CD4-positive, alpha-beta T cell treated with Interleukin-15 for 4 hours (primary cell): Measurements from ENCODE around the gene CBFA2T2.
A peak's percentile ranks its signal among the peaks of the same experiment; 100 is the strongest.
"Not testable (repeated sequence)": the region's sequence is repeated elsewhere in the genome, so short reads cannot be mapped to it uniquely, and the experiment has no call there.

Experiments used
- DNase-seq: peaks from one replicate; pipeline ENCODE4 v3.0.0-alpha.2; 2020; ENCODE audit warnings: low spot score

CBFA2T2 gene

DNA sequence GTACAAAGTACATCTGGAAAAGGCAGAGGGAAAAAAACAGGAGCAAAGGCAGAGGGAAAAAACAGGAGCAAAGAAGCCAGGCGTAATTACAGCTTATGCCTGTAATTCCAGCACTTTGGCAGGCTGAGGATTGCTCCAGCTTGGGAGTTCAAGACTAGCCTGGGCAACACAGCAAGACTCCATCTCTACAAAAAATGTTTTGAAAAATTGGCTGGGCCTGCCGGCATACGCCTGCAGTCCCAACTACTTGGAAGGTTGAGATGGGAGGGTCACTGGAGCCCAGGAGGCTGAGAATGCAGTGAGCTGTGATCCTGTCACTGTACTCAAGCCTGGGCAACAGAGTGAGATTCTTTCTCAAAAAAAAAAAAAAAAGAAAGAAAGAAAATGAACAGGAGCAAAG is 19.0 kb upstream of the CBFA2T2 start:
- DNase-seq, result no peak

DNA sequence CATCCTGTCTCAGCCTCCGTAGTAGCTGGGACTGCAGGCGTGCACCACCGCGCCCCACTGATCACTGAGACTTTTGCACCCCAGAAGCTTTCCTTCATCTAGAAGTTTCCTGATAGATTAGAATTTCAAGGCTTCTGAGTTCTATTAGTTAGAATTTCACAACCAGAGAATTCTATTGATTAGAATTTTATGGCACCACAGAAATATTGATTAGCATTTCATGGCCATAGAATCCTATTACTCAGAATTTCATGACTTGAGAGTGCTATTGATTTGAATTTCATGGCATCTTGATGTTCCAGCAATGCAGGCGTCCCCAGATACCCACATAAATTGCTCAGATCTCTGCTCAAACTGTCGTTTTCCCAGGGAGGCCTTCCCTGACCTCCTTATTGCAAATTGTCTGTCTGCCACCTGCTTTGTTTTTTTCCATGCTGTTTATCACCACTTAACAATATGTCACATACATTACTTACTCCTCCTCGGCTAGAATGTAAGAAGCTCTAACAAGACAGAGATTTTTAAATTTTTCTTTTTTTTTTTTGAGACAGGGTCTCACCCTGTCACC is 16.9 kb upstream of the CBFA2T2 start:
- no peak for DNase-seq

DNA sequence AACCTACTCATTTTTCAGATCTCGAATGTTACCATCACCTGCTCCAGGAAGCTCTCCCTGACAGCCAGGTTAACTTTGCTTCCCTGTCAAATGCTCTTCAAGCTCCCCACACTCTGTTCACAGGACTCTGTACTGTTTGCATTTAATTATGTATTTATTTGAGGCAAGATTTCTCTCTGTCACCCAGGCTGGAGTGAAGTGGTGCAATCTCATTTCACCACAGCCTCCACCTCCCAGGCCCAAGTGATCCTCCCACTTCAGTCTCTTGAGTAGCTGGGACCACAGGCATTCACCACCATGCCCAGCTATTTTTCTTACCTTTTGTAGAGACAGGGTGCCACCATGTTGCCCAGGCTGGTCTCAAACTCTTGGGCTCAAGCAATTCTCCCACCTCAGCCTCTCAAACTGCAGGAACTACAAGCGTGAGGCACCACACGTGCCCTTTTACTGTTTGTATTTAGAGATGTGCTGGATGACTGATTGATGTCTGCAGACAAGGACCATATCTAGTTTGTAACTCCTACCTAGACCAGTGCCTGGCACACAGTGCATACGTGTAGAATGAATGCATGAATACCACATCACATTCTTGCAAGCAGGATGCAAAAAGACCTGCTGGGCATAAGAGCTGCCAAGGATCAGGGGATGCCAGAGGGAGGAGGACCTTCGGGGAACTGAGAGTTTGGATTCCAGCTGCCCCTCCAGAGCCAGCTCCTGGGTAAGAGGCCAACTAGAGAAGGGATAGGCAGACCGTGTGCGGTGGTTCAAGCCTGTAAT is 15.6 kb upstream of the CBFA2T2 start:
- no peak for DNase-seq

DNA sequence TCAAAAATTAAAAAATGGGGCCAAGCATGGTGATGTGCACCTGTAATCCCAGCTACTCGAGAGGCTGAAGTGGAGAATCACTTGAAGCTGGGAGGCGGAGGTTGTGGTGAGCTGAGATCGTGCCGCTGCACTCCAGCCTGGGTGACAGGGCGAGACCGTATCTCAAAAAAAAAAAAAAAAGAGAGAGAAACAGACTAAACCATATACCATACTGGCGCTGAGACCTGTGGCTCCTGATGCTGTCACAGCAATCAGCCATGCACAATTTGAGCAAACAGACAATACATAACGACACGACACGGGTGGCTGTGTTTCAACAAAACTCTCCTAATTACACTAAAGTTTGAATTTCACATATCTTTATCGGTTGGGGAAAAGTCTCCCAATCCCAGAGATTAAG is 14.9 kb upstream of the CBFA2T2 start:
- no peak for DNase-seq

DNA sequence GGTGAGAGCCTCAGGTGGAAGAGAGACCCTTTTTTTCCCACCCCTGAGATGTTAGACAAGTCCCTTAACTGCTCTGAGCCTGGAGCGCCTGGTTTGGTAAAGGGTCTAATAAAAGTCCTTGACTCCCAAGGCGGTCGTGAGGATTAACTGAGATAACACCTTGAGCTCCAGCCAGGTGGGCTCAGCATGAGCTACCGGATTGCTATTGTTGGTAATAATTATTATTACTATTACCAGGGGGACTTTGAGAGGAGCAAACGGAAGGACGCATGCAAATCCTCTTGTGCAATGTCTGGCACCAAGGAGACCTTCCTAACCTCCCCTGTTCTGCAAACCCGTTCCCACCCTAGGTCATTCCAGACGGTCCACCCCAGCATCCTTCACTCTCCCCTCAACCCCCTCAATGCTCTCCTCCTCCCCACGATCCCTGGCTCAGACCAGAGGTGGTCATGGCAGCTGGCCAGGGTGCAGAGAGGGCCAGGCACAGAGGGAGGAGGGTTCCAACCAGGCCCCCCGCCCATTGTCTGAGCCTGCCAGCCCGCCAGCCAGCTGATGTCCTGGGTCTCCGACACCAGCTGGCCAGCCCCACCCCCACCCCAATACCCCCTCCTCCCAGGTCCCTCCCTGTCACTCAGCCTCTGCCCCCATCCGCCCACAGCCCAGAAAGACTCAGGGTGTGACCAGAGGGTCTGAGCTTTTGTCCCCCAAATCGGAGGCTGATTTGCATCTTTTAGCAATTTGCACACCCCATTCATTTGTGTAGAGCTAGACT is 14.3 kb upstream of the CBFA2T2 start:
- DNase-seq, result no peak

DNA sequence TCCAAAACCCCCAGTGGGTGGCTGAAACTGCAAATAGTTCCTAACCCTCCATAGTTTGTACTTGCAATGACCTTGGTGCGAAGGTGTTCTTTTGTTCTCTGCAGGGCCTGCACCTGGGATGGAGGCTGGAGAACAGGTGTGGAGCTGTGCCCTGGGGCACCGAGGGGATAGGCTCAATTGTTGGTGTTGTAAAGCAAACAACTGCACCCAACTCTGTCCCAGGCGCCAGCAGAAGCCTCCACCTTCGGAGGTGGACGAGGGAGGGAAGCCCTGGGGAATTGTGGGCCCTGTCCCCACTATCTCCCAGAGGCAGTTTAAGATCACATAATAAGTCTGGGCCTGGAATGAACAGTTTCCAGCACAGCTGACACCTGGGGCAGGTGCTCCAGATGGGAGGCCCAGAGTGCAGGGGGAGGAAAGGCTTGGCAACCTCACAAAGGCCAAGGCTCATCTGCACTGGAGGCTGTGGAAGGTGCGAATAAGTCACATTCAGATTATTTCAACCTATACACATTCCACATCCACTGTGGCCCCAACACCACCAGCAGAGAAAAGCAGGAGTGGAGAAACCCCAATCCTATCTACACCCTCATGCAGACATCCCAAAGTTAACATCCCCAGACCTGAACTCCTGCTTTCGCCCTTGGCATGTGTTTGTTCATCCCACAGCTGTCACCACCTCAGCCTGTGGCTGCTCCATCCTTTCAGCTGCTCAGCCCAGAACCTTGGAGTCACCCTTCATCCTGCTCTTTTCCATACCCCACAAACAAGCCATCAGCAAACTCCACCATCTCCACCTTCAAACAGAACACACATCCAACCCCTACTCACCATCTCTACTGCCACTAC is 12.3 kb upstream of the CBFA2T2 start:
- no peak for DNase-seq

DNA sequence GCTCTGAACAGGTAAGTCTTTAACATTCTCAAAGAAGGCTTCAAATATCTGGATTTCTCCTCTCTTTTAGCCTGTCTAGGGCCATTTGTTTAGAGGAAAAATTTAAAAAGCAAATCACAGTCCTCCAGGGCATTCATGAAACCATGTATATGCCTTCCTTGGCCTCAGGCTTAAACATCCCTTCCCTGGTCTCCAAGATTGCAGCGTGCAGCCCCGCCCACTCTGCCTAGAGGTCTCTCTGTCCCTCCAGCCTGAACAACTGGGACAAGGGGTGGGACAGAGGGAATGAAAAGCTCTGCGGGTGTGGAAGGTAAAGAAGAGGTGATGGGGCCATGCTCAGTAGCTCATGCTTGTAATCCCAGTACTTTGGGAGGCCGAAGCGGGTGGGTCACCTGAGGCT is 9.8 kb upstream of the CBFA2T2 start:
- DNase-seq, result no peak

DNA sequence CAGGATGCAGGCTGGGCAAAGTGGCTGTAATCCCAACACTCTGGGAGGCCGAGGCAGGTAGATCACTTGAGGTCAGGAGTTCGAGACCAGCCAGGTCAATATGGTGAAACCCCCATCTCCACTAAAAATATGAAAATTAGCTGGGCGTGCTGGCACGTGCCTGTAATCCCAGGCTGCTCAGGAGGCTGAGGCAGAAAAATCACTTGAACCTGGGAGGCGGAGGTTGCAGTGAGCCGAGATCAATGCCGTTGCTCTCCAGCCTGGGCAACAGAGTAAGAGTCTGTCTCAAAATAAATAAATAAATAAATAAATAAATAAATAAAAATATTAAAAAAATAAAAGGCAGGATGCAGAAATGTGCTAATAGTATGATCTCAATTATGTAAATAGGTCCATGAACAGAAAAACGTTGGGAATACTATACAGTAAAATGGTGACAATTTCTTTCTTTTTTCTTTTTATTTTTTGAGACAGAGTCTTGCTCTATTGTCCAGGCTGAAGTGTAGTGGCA is 8.4 kb upstream of the CBFA2T2 start:
- no peak for DNase-seq

DNA sequence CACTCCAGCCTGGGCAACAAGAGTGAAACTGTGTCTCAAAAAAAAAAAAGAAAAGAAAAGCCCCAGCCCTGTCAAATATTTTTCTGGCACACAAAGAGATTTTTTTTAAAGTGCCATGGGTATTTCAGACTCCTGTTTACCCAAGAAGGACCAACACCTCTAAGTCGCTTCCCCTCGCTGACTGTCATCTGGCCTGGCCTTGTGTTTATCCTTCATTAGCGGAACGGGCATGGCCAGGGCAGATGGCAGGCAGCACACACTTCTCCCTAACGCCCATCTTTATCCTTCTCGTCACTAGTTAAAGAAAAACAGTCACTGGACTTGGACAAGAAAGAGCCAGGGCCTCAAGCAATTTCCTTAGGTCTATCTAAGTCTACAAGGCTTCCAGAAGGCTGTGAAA is 7.3 kb upstream of the CBFA2T2 start:
- DNase-seq, result no peak

DNA sequence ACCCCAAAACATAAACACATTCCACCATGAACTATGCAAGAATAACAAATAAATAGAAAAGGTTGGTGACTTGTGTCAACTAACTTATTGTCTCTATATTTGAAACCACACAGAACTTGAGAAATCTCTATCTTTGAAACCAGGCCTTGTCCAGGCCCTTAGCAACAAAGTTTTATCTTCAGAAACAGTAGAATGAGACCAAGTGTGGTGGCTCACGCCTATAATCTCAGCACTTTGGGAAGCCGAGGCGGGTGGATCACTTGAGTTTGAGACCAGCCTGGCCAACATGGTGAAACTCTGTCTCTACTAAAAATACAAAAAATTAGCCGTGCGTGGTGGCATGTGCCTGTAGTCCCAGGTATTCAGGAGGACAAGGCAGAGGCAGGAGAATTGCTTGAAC is 6.7 kb upstream of the CBFA2T2 start:
- not testable (repeated sequence) for DNase-seq

DNA sequence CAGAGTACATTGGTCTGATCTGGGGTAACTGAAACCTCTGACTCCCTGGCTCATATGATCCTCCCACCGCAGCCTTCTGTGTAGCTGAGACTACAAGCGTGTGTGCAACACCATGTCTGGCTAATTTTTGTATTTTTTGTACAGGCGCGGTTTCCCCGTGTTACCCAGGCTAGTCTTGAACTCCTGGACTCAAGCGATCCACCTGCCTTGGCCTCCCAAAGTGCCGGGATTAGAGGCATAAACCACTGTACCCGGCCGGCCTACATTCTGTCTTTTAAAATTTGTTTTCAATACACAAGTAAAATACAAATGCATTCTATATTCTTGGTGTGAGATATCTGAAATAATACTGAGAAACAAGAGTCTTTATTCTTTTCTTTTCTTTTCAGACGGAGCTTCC is 1.7 kb upstream of the CBFA2T2 start:
- no peak for DNase-seq

DNA sequence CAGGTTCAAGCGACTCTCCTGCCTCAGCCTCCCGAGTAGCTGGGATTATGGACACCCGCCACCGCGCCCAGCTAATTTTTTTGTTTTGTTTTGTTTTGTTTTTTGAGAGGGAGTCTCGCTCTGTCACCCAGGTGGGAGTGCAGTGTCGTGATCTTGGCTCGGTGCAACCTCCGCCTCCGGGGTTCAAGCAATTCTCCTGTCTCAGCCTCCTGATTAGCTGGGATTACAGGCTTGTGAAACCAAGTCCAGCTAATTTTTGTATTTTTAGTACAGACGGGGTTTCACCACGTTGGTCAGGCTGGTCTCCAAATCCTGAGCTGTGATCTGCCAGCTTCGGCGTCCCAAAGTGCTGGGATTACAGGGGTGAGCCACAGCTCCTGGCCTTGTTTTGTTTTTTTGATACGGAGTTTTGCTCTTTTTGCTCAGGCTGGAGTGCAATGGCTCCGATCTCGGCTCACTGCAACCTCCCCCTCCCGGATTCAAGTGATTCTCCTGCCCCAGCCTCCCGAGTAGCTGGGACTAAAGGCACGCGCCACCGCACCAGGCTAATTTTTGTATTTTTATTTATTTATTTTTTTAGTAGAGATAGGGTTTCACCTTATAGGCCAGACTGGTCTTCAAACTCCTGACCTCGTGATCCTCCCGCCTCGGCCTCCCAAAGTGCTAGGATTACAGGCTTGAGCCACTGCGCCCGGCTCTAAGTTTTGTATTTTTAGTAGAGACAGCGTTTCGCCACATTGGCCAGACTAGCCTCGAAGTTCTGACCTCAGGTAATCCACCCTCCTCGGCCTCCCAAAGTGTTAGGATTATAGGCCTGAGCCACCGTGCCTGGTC is 1.0 kb upstream of the CBFA2T2 start:
- DNase-seq, result not testable (repeated sequence)

DNA sequence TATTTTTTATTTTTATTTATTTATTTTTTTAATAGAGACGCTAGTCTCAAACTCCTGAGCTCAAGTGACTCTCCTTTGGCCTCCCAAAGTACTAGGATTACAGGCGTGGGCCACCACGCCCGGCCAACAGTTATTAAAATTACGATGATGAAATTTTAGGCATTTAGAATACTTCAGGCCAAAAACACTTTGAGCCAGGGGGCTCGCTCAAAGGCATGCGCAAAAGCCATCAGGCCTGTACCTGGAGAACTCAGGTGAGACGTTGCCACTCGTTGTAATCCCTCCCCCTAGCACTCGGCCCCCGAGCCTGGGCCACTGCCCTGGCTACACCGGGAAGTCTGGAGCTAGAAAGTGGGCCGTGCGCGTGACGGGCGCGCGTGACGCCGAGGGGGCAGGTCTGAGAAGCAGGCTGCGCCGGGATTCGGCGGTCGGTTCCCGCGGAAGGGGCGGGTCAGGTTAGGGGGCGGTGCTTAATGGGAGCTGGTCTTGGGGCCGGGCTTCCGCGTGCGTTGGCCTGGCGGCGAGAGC is 337 bp upstream of the CBFA2T2 start:
- peak; percentile 99 for DNase-seq

DNA sequence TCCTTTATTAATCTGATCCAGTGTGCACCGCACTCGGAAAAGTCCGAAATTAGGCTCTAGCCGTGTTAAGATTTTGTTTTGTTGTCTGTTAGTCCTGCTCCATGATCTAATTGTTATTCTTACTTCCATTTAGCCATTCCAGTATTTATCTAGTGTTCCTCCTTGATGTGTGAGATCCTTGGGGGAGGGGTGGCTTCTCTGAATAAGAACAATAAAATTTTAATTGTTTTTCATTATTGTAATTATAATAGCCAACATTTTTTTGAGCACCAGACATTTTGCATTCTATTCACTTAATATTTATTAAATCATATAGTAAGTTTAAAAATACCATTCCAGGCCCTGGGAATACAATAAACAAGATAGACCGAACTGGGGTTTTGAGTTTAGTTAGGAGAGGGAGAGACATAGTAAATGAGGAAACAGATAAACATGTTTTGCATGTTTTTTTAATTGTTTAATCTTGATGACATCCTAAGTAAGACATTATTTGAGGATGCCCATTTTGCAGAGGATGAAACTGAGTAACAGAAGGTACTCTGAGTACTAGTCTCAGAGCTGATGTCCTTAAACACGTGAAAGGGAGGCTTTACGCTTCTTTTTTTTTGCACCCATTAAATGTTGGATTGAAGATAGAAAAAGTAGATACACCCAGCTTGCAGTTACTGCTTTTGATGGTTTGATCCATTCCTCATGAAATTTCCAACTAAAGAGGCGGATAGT is 1.2 kb downstream of the CBFA2T2 start:
- no peak for DNase-seq

DNA sequence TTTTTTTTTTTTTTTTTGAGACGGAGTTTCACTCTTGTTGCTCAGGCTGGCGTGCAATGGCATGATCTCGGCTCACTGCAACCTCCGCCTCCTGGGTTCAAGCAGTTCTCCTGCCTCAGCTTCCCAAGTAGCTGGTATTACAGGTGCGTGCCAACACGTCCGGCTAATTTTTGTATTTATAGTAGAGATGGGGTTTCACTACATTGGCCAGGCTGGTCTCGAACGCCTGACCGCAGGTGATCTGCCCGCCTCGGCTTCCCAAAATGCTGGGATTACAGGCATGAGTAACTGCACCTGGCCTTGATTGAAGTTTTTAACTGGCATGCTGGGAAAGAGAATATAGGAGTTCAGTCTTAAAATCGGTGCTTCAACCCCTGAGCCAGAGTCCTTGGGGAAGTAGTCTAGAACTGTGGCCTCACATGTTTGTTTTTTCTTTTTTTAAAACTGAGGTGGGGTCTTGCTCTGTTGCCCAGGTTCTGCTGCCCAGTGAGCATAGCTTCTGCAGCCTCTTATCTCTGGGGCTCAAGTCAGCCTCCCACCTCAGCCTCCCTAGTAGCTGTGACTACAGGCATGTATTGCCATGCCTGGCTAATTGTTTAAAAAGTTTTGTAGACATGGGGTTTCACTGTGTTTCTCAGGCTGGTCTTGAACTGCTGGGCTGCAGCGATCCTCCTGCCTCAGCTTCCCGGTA is 3.3 kb downstream of the CBFA2T2 start:
- DNase-seq, result no peak

DNA sequence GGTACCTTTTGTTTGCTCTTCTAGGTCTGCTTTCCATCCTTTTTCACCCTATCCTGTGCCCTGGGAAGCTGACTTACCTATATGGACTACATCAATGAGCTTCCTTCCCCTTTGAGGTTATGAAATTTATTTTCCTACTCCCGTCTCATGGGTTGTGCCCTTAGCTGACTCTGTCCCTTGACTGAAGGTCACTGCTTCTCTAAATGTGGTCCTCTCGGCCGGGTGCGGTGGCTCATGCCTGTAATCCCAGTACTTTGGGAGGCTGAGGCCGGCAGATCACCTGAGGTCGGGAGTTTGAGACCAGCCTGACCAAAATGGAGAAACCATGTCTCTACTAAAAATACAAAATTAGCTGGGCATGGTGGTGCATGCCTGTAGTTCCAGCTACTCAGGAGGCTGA is 6.9 kb downstream of the CBFA2T2 start:
- DNase-seq, result not testable (repeated sequence)

DNA sequence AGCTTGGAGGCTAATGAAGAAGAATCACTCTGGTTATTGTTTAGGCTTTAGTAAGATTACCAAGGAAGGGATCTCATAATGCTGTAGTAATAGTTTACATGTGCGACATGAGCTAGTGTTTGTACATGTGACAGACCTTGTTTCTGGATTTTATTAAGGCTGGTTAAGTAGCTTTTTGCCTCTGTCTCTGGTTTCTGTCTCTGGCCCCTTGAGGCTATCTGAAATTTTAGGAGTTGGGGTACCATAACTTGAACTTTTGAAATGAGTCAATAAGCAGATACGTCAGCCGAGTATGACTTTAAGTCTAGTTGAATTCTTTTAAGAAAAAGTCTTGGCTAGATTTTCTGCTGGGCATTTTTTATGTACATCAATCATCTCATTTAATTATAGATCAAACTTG is 9.5 kb downstream of the CBFA2T2 start:
- DNase-seq, result no peak

DNA sequence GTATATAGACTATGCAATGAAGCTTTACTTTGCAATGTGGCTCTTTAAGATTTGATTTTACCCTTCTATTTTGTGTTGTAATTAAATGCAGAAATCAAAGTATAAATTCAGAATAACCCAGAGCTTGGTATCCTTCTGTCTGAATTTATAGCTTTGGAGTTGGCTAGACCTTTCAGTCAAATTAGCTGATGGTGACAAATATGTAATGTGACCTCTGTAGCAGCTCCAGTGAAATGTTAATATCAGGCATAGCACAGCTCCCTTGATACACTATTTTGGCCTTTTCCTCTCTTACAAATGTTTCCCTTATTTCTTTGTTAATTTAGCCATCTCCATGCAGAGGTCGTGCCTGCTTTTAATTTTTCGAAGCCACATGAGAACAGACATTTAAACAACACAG is 11.1 kb downstream of the CBFA2T2 start:
- DNase-seq, result no peak

DNA sequence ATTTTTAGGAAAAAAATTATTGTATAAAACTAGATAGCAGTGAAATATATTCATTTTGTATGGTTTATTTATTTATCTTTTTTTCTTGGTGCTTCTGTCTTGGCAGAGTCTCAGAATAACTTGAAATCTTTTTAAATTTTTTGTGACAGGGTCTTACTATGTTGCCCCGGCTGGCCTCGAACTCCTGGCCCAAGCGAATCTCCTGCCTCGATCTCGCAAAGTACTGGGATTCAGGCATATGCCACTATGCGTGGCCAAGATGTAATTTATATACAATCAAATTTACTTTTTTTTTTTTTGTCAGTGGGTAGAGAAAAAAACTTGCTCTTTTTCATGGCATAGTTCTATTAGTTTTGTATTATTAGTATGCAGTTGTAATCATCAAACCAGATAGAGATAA is 13.7 kb downstream of the CBFA2T2 start:
- no peak for DNase-seq

DNA sequence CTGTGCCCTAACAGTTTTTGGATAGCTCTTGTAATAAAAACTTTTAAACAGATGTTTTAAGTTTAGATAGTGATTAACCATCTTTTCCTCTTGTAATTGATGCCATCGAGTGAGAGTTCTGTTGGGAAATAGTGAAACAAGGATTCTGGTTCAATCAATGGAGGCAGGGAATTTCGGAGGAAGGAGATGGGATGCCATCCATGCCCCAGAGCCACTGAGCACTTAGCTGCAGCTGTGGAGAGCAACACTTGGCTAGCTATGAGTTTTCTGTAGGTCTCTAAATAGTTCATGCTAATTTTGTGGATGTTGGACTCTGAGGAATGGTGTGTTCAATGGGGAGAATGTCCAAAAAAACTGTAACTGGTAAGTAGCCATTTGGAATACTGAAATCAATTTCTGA is 16.7 kb downstream of the CBFA2T2 start:
- DNase-seq, result no peak
